GM10266 (cell line): ENCODE measurements around the gene DUSP3.

Experiments used
- DNase-seq: peaks from one replicate; pipeline ENCODE4 v3.0.0; 2012; ENCODE audit errors: extremely low spot score
- CTCF ChIP-seq: IDR thresholded peaks from 2 replicates; pipeline ENCODE4 v1.5.1; 2012; ENCODE audit warnings: mild to moderate bottlenecking, low read depth; ENCODE audit not compliant: control insufficient read depth, insufficient read depth; ENCODE audit errors: missing control alignments

Gene DUSP3

GRCh38 chr17:43820759-43821158 lies 42.0 kb upstream of the DUSP3 start:
- TF ChIP-seq CTCF: no peak
- no peak for DNase-seq

- DNase-seq: no peak
- no peak for TF ChIP-seq CTCF
These were observed 40.2 kb upstream of the DUSP3 start for GRCh38 chr17:43818966-43819365.

GRCh38 chr17:43817826-43818225 lies 39.0 kb upstream of the DUSP3 start:
- no peak for TF ChIP-seq CTCF
- no peak for DNase-seq

GRCh38 chr17:43816336-43817320 lies 37.9 kb upstream of the DUSP3 start:
- no peak for TF ChIP-seq CTCF
- no peak for DNase-seq

- DNase-seq: no peak
- TF ChIP-seq CTCF: no peak
These were observed 35.9 kb upstream of the DUSP3 start for GRCh38 chr17:43814714-43815113.

GRCh38 chr17:43814026-43814425 lies 35.2 kb upstream of the DUSP3 start:
- TF ChIP-seq CTCF: no peak
- no peak for DNase-seq

- no peak for TF ChIP-seq CTCF
- DNase-seq: no peak
These were observed 34.6 kb upstream of the DUSP3 start for GRCh38 chr17:43813386-43813785.
